Stimulated activated CD4-positive, alpha-beta T cell treated with anti-CD3 and anti-CD28 coated beads, Interleukin-12 subunit alpha, Interleukin-12 subunit beta, amount 100 ng/mL, for 48 hours (primary cell): Measurements from ENCODE around the gene GHRL.
A peak's percentile ranks its signal among the peaks of the same experiment; 100 is the strongest.
"Not testable (repeated sequence)": the region's sequence is repeated elsewhere in the genome, so short reads cannot be mapped to it uniquely, and the experiment has no call there.

Experiments used
- DNase-seq, 3 donors: peaks; one replicate each; pipeline ENCODE4 v3.0.0-alpha.2; 2020; ENCODE audit warnings: low read depth in 2 of 3, low spot score in 1 of 3

Gene GHRL

GRCh38 chr3:10274601-10275000 lies 18.1 kb downstream of the GHRL start:
- no peak for DNase-seq

- no peak for DNase-seq
Measured at GRCh38 chr3:10273702-10274305, 18.9 kb downstream of the GHRL start.

GRCh38 chr3:10272977-10273376 lies 19.8 kb downstream of the GHRL start:
- no peak for DNase-seq

DNA sequence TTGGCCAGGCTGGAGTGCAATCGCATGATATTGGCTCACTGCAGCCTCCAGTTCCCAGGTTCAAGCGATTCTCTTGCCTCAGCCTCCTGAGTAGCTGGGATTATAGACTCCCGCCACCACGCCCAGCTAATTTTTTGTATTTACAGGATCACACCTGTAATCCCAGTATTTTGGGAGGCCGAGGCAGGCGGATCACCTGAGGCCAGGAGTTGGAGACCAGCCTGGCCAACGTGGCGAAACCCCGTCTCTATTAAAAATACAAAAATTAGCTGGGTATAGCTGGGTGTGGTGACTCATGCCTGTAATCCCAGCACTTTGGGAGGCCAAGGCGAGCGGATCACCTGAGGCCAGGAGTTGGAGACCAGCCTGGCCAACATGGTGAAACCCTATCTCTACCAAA lies 20.3 kb downstream of the GHRL start:
- DNase-seq, result not testable (repeated sequence)

DNA sequence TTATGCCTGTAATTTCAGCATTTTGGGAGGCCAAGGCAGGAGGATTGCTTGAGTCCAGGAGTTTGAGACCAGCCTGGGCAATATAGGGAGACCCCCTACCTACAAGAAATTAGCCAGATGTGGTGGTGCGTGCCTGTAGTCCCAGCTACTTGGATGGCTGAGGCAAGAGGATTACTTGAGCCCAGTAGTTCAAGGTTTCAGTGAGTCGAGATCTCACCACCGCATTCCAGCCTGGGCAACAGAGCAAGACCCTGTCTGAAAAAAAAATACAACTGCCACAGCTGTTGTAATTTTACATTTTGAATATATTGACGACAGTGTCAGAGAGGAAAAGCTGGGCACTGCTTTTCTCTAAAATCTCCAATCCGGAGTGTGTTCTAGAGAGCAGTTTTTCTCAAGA lies 23.3 kb downstream of the GHRL start:
- no peak for DNase-seq

GRCh38 chr3:10268930-10269329 lies 23.8 kb downstream of the GHRL start:
- no peak for DNase-seq

DNA sequence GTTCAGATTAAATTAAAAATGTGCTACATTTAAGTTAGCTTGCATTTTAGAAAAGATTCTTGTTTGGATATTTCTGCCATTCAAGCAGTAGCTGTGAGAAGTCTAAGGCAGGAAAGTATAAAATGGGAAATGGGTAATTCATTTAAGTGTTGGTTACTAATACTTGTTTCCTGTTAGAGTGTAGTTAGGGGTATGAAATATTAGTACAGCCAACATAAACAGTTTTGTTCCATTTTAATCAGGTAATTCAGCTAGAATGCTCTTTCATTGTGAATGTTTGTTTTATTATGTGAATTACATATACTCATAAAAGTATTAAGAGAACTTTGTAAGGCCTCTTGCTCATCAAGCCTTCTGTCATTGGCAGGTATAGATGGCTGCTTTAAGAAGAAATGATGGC lies 24.6 kb downstream of the GHRL start:
- no peak for DNase-seq

DNA sequence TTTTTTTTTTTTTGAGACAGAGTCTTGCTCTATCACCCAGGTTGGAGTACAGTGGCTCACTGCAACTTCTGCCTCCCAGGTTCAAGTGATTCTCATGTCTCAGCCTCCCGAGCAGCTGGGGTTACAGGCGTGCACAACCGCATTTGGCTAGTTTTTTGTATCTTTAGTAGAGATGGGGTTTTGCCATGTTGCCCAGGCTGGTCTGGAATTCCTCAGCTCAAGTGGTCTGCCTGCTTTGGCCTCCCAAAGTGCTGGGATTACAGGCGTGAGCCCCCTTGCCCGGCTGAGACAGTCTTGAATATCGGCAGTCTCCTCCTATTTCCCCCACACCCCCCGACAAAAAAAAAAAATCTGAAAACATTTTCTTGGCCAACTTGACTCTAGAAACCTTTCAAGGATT lies 25.8 kb downstream of the GHRL start:
- DNase-seq, result not testable (repeated sequence)

GRCh38 chr3:10265833-10266232 lies 26.9 kb downstream of the GHRL start:
- no peak for DNase-seq

DNA sequence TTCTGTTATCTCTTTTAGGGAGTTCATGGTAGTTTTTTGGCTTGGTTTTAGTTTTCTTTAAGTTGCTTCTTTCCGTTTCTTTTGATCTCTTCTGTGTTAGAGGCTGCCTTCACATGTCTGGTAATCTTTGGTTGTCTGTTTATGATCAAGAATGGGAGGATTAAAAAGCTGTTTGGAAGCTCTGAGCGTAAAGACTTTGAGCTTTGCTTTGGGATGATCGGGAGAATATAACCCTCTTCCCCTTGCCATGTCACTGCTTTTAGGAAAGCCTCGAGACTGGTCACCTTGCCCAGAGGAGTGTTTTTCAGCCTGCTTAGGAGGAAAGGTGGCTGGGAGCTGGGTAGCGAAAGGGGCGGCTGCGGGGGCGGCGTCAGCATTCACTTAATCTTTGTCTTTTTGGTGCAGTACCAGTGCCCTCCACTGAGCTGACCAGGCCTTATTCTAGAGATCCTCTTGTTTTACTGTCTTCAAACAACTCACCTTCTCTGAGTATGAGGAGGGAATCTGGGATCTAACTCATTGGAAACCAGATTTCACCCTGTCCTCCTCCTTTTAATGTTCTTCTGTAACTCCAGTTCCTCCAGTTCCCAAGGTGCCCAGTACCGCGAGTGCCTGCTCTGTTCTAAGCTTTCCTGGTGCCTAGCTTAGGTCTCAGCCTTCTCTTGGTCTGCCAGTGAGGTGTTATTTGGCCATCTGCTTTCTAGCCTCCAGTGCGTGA lies 28.9 kb downstream of the GHRL start:
- peak; percentile 36 to 74 (median 64) for DNase-seq

DNA sequence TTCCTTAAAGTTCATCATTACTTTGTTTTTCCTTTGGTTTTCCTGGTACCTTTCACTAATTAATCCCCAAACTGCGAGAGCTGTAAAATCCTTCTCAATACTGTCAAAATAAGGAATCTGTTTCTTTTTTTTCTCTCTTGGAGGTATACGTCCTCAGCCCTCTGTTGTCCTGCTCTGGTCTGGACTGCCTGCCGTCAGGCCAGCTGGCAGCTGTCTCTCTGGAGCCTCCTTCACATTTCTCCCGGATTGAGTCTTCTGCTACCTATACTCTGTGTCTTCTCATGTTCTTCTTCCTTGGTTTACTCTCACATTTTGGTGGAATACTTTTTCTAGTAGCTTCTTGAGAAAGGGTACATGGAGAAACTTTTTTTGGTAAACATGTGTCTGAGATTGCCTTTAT lies 30.7 kb downstream of the GHRL start:
- DNase-seq, result no peak

DNA sequence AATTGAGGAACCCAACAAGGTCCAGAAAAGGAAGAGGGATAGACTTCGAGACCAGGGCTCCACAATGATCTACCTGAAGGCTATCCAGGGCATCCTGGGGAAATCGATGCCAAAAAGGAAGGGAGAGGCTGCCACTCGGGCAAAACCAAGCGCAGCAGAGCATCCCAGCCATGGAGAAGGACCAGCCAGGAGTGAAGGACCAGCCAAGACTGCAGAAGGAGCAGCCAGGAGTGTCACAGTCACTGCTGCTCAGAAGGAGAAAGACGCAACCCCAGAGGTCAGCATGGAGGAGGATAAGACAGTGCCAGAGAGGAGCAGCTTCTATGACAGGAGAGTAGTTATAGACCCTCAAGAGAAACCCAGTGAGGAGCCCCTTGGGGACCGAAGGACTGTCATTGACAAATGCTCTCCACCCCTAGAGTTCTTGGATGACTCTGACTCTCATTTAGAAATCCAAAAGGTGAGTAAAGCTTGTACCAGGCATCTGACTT lies 32.5 kb downstream of the GHRL start:
- no peak for DNase-seq

DNA sequence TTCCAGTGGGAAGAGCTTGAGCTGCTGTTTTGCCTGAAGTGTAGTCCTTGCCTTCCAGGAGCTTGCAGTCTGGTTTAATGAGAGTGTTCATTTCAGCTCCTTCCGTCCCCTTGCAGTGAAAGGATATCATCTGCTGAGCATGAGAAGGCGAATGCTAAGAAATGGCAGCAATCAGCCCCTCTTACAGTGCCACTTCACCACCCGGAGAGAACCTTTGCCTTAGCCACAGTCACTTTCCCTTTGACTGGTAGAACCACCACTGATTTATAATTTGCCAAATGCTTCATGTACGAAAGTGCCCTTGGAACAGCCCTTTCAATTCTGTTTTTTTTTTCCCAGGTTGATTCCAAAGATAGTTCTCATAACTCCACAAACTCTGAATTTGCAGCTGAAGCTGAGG lies 32.9 kb downstream of the GHRL start:
- DNase-seq, result no peak

DNA sequence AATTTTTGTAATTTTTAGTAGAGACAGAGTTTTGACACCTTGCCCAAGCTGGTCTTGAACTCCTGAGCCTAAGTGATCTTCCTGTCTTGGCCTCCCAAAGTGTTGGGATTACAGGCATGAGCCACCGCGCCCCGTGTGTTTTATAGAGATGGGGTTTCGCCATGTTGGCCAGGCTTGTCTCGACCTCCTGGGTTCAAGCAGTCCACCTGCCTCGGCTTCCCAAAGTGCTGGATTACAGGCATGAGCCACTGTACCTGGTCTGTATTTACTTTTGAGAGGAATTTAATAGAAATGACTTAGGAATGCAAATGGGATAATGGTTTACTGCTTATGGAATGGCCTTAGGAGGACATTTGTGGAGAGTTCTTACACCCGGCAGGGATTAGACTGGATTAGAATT lies 33.7 kb downstream of the GHRL start:
- DNase-seq, result no peak

GRCh38 chr3:10255835-10256234 lies 36.9 kb downstream of the GHRL start:
- DNase-seq, result no peak

DNA sequence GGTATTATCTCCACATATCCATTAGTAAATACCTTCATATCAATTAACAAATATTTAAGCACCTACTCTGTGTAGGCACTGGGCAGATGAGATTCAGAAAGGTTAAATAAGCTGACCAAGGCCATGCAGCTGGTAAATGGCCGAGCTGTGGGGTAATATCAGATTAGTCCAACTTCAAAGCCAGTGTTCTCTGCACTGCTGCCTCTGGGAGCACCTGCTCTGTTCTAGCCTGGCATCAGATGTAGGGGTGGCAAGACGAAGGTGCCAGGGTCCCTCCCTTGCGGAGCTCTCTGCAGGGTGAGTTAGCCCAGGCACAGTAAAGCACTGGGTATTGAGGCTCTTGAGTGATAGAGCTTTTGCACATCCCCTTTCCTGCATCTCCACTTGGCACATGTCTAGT lies 39.0 kb downstream of the GHRL start:
- no peak for DNase-seq

DNA sequence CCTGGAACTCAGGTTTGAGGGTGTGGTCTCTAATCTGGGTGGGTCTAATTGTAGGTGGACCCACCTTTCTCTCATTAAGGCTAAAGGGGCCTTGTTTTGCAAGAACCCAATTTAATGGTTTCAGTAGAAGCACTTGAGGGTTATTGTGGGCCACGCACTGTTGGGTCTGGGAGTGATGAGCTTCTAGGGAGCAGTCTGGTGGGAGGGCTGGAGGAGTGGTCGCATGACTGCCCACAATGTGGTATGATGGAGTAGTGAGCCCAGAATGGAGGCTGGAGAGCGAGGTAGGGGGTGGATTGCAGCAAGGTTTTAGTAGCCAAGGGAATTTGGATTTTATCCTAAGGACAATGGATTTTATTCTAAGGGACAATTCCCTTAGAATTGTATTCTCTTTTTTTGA lies 41.7 kb downstream of the GHRL start:
- no peak for DNase-seq

DNA sequence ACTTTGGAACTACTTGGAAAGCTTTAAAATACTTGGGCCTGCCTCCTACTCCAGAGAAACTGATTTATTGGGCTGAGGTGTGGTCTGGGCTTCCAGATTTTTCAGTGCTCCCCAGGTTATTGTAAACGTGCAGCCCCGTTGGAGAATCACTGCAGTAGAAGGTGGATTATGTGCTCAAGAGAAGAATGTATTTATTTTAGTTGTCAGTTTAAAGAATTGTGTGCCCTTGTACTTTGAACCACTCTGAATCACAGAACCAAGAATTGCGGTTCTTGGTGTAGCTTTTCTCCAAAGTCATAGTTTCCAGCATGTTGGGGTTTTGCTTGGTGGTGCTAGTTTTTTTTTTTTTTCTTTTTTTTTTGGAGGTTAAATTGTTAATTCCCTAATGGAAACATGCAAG lies 42.9 kb downstream of the GHRL start:
- peak in 1 of 3 donors; percentile 39 for DNase-seq

- DNase-seq, result peak; percentile 56 to 73 (median 63)
Measured at GRCh38 chr3:10248984-10249748, 43.6 kb downstream of the GHRL start.

GRCh38 chr3:10248184-10248983 lies 44.4 kb downstream of the GHRL start, which contains the start of gene TATDN2:
TSS of gene TATDN2 (plus strand) at chr3:10248459. CDS start at chr3:10249201, 742 bp downstream.
- DNase-seq, result peak; percentile 85 to 94 (median 91)

DNA sequence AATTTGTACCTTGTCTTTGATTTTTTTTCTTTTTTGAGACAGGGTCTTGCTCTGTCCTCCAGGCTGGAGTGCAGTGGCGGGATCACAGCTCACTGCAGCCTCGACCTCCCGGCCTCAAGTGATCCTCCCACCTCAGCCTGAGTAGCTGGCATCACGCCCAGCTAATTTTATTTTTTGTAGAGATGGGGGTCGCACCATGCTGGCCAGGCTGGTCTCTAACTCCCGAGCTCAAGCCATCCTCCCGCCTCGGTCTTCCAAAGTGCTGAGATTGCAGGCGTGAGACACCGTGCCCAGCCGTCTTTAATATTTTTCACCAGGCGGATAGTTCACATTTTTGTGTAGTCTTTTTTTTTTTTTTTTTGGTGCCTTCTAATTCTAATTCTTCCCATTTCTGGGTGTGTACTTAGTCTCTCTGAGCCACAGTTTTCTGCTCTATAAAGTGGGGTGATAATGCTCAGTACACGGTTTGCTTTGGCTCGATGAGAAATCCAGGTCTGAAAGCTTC lies 45.0 kb downstream of the GHRL start:
- DNase-seq, result no peak
